H1 (cell line): Measurements from ENCODE around the gene LRCH1. TPM values are rescaled to one million over a fixed set of nuclear protein-coding genes. Genes with fewer than 3 reads are reported as not detected.

Experiments
- CTCF ChIA-PET: fragments of 300-600 bp; sonication (Branson Sonifier 250); formaldehyde crosslinking; loops from one replicate; lab custom pipeline; 2021; ENCODE audit not compliant: partially characterized antibody; lab: Charles Lee
- POLR2A ChIA-PET: fragments of 300-600 bp; sonication (Branson Sonifier 250); formaldehyde crosslinking; loops from one replicate; lab custom pipeline; 2021; ENCODE audit warnings: inconsistent platforms; ENCODE audit not compliant: partially characterized antibody; lab: Charles Lee
- DNase-seq, 2 experiments: peaks; one replicate each; pipeline versions ENCODE4 v3.0.0 to v3.0.0-alpha.2; 2010 to 2022; ENCODE audit warnings: low spot score in 2 of 2, low read depth in 1 of 2, mixed read lengths in 1 of 2
- FAIRE-seq: peaks from 2 replicates; lab custom pipeline; 2011; peaks lifted over from hg19 to GRCh38; lab: Jason Lieb, UNC
- H2AFZ ChIP-seq: 2 replicates; pipeline ENCODE4 v1.8.1; 2012; ENCODE audit warnings: low read length, inconsistent platforms
- H2AK5ac ChIP-seq: 2 replicates; pipeline ENCODE4 v1.6.1; 2013; ENCODE audit warnings: low read depth, low read length
- H2BK120ac ChIP-seq: replicated peaks from 2 replicates; pipeline ENCODE3; 2013; ENCODE audit warnings: low read depth, low read length, inconsistent platforms
- H2BK12ac ChIP-seq: 2 replicates; pipeline ENCODE4 v1.6.1; 2013; ENCODE audit warnings: low read depth, low read length
- H2BK15ac ChIP-seq: 2 replicates; pipeline ENCODE4 v1.6.1; 2013; ENCODE audit warnings: low read length
- H2BK20ac ChIP-seq: 2 replicates; pipeline ENCODE4 v1.6.1; 2013; ENCODE audit warnings: low read length
- H2BK5ac ChIP-seq: 2 replicates; pipeline ENCODE4 v1.6.1; 2013; ENCODE audit warnings: low read depth, low read length
- H3K14ac ChIP-seq: 2 replicates; pipeline ENCODE4 v1.6.1; 2013; ENCODE audit warnings: inconsistent platforms; ENCODE audit not compliant: insufficient read length
- H3K18ac ChIP-seq: 2 replicates; pipeline ENCODE4 v1.6.1; 2013; ENCODE audit warnings: low read length; ENCODE audit errors: extremely low read depth
- H3K23ac ChIP-seq: 2 replicates; pipeline ENCODE4 v1.6.1; 2013; ENCODE audit warnings: inconsistent platforms; ENCODE audit not compliant: insufficient read length
- H3K23me2 ChIP-seq: 2 replicates; pipeline ENCODE4 v1.6.1; 2013; ENCODE audit warnings: low read depth, low read length
- H3K27ac ChIP-seq: 2 replicates; pipeline ENCODE4 v1.6.1; 2011; ENCODE audit warnings: low read depth, low read length, inconsistent platforms
- H3K27me3 ChIP-seq, 4 experiments: replicated peaks in 1 of 4; 1 replicate in 1 of 4; 2 replicates in 3 of 4; pipeline versions ENCODE4 v1.6.1 to v1.8.1; 2011 to 2013; ENCODE audit warnings: low read length in 3 of 4, mild to moderate bottlenecking in 3 of 4, inconsistent platforms in 2 of 4, mixed read lengths in 2 of 4, moderate library complexity in 1 of 4; ENCODE audit not compliant: control insufficient read depth in 3 of 4, insufficient read depth in 3 of 4; ENCODE audit errors: extremely low read depth in 1 of 4
- H3K36me3 ChIP-seq, 4 experiments: 2 replicates each; pipeline versions ENCODE4 v1.6.1 to v1.8.1; 2011 to 2013; ENCODE audit warnings: mild to moderate bottlenecking in 4 of 4, low read length in 3 of 4, moderate library complexity in 2 of 4, control low read depth in 1 of 4, inconsistent platforms in 1 of 4; ENCODE audit not compliant: insufficient read depth in 4 of 4, control insufficient read depth in 2 of 4
- H3K4ac ChIP-seq: replicated peaks from 2 replicates; pipeline ENCODE3; 2013; ENCODE audit warnings: low read length, low read depth, mixed read lengths, inconsistent platforms; ENCODE audit not compliant: insufficient read length
- H3K4me1 ChIP-seq, 4 experiments: replicated peaks in 1 of 4; 1 replicate in 1 of 4; 2 replicates in 3 of 4; pipeline versions ENCODE4 v1.6.1 to v1.8.1; 2011 to 2013; ENCODE audit warnings: low read length in 3 of 4, inconsistent platforms in 2 of 4, mixed read lengths in 1 of 4; ENCODE audit not compliant: insufficient read depth in 4 of 4, control insufficient read depth in 3 of 4
- H3K4me2 ChIP-seq, 2 experiments: 2 replicates each; pipeline versions ENCODE4 v1.6.1 to v1.8.1; 2011 to 2013; ENCODE audit warnings: low read depth in 2 of 2, low read length in 2 of 2, control low read depth in 1 of 2, inconsistent platforms in 1 of 2, mild to moderate bottlenecking in 1 of 2; ENCODE audit not compliant: insufficient read depth in 1 of 2
- H3K4me3 ChIP-seq, 4 experiments: fragments of 200-600, 300-600 bp in 1 of 4; sonication (generic), shearing (Covaris generic), sonication (Bioruptor Twin) in 1 of 4; 2 replicates each; pipeline versions ENCODE4 v1.5.1 to v1.8.1; 2011 to 2016; ENCODE audit warnings: low read length in 4 of 4, low read depth in 3 of 4, control low read depth in 2 of 4, inconsistent platforms in 2 of 4, mild to moderate bottlenecking in 2 of 4, mixed read lengths in 1 of 4, moderate library complexity in 1 of 4; ENCODE audit not compliant: insufficient read depth in 2 of 4; ENCODE audit errors: extremely low read depth in 1 of 4
- H3K56ac ChIP-seq: replicated peaks from 2 replicates; pipeline ENCODE3; 2013; ENCODE audit warnings: low read depth, mild to moderate bottlenecking, mixed read lengths, low read length, inconsistent platforms; ENCODE audit not compliant: insufficient read length
- H3K79me1 ChIP-seq: 2 replicates; pipeline ENCODE4 v1.6.1; 2013; ENCODE audit warnings: low read depth, low read length, control low read depth
- H3K79me2 ChIP-seq, 2 experiments: 2 replicates each; pipeline versions ENCODE4 v1.6.1 to v1.8.1; 2012 to 2013; ENCODE audit warnings: low read length in 2 of 2, mild to moderate bottlenecking in 2 of 2, inconsistent platforms in 1 of 2; ENCODE audit not compliant: insufficient read depth in 2 of 2, control insufficient read depth in 1 of 2
- H3K9ac ChIP-seq, 4 experiments: replicated peaks in 1 of 4; 1 replicate in 1 of 4; 2 replicates in 3 of 4; pipeline versions ENCODE4 v1.6.1 to v1.8.1; 2011 to 2013; ENCODE audit warnings: low read depth in 3 of 4, low read length in 3 of 4, control low read depth in 2 of 4, mild to moderate bottlenecking in 2 of 4, moderate library complexity in 2 of 4, inconsistent platforms in 1 of 4; ENCODE audit errors: extremely low read depth in 1 of 4
- H3K9me3 ChIP-seq, 2 experiments: 2 replicates each; pipeline versions ENCODE4 v1.6.1 to v1.8.1; 2012 to 2013; ENCODE audit warnings: mild to moderate bottlenecking in 2 of 2, moderate library complexity in 2 of 2, control low read depth in 1 of 2, inconsistent platforms in 1 of 2, low read depth in 1 of 2, low read length in 1 of 2, mixed read lengths in 1 of 2; ENCODE audit not compliant: insufficient read depth in 2 of 2
- H4K20me1 ChIP-seq, 2 experiments: replicated peaks in 1 of 2; 2 replicates each; pipeline versions ENCODE3 to v1.8.1; 2011 to 2013; ENCODE audit warnings: inconsistent platforms in 2 of 2, low read length in 2 of 2, mild to moderate bottlenecking in 1 of 2; ENCODE audit not compliant: insufficient read depth in 2 of 2, control insufficient read depth in 1 of 2
- H4K5ac ChIP-seq: 2 replicates; pipeline ENCODE4 v1.6.1; 2013; ENCODE audit warnings: low read length, low read depth, mixed read lengths, inconsistent platforms; ENCODE audit not compliant: insufficient read length
- H4K8ac ChIP-seq: 2 replicates; pipeline ENCODE4 v1.8.0; 2013; ENCODE audit warnings: mild to moderate bottlenecking, moderate library complexity, low read length, inconsistent platforms; ENCODE audit not compliant: insufficient read depth; ENCODE audit errors: extremely low read depth
- H4K91ac ChIP-seq: replicated peaks from 2 replicates; pipeline ENCODE3; 2013; ENCODE audit warnings: low read length, mixed read lengths, inconsistent platforms; ENCODE audit not compliant: insufficient read length
- BCL11A ChIP-seq, 2 experiments: IDR thresholded peaks; one replicate each; pipeline ENCODE4 v1.6.1; 2011; ENCODE audit warnings: low read depth in 2 of 2, low read length in 2 of 2, mild to moderate bottlenecking in 2 of 2
- CHD1 ChIP-seq: IDR thresholded peaks from 2 replicates; pipeline ENCODE4 v1.6.1; 2012; ENCODE audit warnings: low read depth, low read length, improper control_type of control experiment
- CREB1 ChIP-seq: IDR thresholded peaks from 2 replicates; pipeline ENCODE4 v1.6.1; 2012; ENCODE audit warnings: inconsistent platforms
- GTF2F1 ChIP-seq: IDR thresholded peaks from 2 replicates; pipeline ENCODE4 v1.6.1; 2012; ENCODE audit warnings: low read depth, low read length, improper control_type of control experiment, borderline replicate concordance
- MAFK ChIP-seq: IDR thresholded peaks from 2 replicates; pipeline ENCODE4 v1.6.1; 2012; ENCODE audit warnings: low read depth, mild to moderate bottlenecking, improper control_type of control experiment, low read length
- POU5F1 ChIP-seq: IDR thresholded peaks from 2 replicates; pipeline ENCODE4 v1.6.1; 2011; ENCODE audit warnings: low read depth, mild to moderate bottlenecking, low read length, moderate library complexity
- YY1 ChIP-seq: IDR thresholded peaks from 2 replicates; pipeline ENCODE4 v1.6.1; 2011; ENCODE audit warnings: low read depth, mild to moderate bottlenecking, low read length
- ZNF274 ChIP-seq: IDR thresholded peaks from 2 replicates; pipeline ENCODE4 v1.7.0; 2012; ENCODE audit warnings: low read length, borderline replicate concordance; ENCODE audit errors: extremely low read depth
- WGBS, 2 experiments: shearing (Covaris generic) in 1 of 2; methylation state at CpG; one replicate each; pipeline versions ENCODE4 v1.1.6 to v1.1.7; 2013 to 2015; ENCODE audit warnings: low lambda C conversion rate in 2 of 2, mixed read lengths in 2 of 2, inconsistent platforms in 1 of 2, low coverage in 1 of 2, missing lambda C conversion rate in 1 of 2; ENCODE audit not compliant: insufficient replicate concordance in 2 of 2, insufficient coverage in 1 of 2, insufficient read length in 1 of 2; ENCODE audit errors: extremely low coverage in 1 of 2, missing lambda C conversion rate in 1 of 2; 5-methylcytosine and 5-hydroxymethylcytosine counted together
- polyA plus RNA-seq, 7 experiments: library from polyadenylated mRNA; depleted of rRNA in 3 of 7; stranded (reverse) in 5 of 7; unstranded in 2 of 7; fragments of >200 nt in 5 of 7; fragments of 200-250 nt in 2 of 7; gene quantifications; 1 replicate in 5 of 7; 2 replicates in 1 of 7; 4 replicates in 1 of 7; pipeline versions ENCODE4 v1.2.1 to v1.2.3, GENCODE V29; 2011 to 2013; ENCODE audit warnings: missing spikeins in 2 of 7, mixed read lengths in 2 of 7
- total RNA-seq: library from RNA; stranded (reverse); fragmentation: NEBNext Ultra II Directional; extraction: Animal tissue kit (Norgen Biotek cat#: 25700); gene quantifications from 2 replicates; pipeline ENCODE4 v1.2.1, GENCODE V29; 2021
- TF ChIP-seq, protein P1 (sequence below), 3 experiments: IDR thresholded peaks; 1 replicate in 2 of 3; 2 replicates in 1 of 3; pipeline versions ENCODE4 v1.5.1 to v1.6.1; 2011; ENCODE audit warnings: low read length in 3 of 3, mild to moderate bottlenecking in 3 of 3, inconsistent platforms in 2 of 3, low read depth in 1 of 3, moderate library complexity in 1 of 3; ENCODE audit not compliant: insufficient read depth in 1 of 3; ENCODE audit errors: control extremely low read depth in 1 of 3
- TF ChIP-seq, protein P2 (sequence below): IDR thresholded peaks from 2 replicates; pipeline ENCODE4 v1.6.1; 2012; ENCODE audit warnings: low read length, inconsistent platforms

LRCH1 gene
- total and polyA plus RNA-seq, 2 of the 8 experiments (the other 6 are each of a cell fraction or from before 2014, with no cell fraction given): 3.0 to 10.1 TPM

DNA sequence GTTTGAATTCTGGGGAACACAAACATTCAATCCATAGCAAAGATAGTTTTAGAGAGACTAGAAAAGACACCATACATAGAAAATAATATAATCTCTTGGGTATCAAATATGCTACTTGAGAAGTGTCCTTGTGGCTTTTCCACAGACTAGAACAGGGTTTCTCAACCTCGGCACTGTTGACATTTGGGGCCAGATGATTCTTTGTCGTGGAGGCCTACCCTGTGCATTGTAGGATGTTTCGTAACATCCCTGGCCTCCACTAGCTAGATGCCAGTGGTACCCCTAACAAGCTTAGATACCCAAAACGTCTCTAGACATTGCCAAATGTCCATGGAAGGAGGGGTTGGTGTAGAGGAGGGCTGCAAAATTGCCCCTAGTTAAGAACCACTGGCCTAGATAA, 246.2 kb downstream of the LRCH1 start:
- 86% methylated on average over 4 of the region's 4 CpGs; no CpG with 5 or more reads in 1 of the 2 experiments for WGBS, 2 experiments
- H4K8ac ChIP-seq: no peak overlapping the region
- no peak overlapping the region for H3K4me3 ChIP-seq
- H2BK20ac ChIP-seq: no peak overlapping the region
- DNase-seq: no peak
- H4K91ac ChIP-seq: no peak overlapping the region
- H3K18ac ChIP-seq: no peak overlapping the region
- H3K9ac ChIP-seq: no peak overlapping the region
- H3K79me1 ChIP-seq: no peaks in the 10 kb centered on the region
- H3K4ac ChIP-seq: no peak overlapping the region
- POLR2A ChIA-PET: no interaction called here
- no peak overlapping the region for H2AFZ ChIP-seq
- no peaks in the 10 kb centered on the region for H3K36me3 ChIP-seq
- CTCF ChIA-PET: interaction anchor here (1.0 kb wide), 1 partner anchor 32 kb away, joined by 6 read pairs; no protein-coding TSS in a partner anchor
- H4K5ac ChIP-seq: no peak overlapping the region
- no peaks in the 10 kb centered on the region for H3K9me3 ChIP-seq
- no peak overlapping the region for H2BK5ac ChIP-seq
- no peak overlapping the region for H3K23ac ChIP-seq
- peaks cover 0 to 3% (median under 1%) of the 10 kb centered on the region in 4 experiments; a peak in 1 of 7 replicates for H3K4me1 ChIP-seq
- no peak overlapping the region for H3K27ac ChIP-seq
- no peaks in the 10 kb centered on the region; a peak in 1 of 7 replicates for H3K27me3 ChIP-seq
- H2BK12ac ChIP-seq: no peak overlapping the region
- no peak overlapping the region for H2BK15ac ChIP-seq
- H2BK120ac ChIP-seq: no peak overlapping the region
- no peak overlapping the region for H2AK5ac ChIP-seq
- no peak overlapping the region for H3K14ac ChIP-seq
- H3K4me2 ChIP-seq: no peak overlapping the region
- no peaks in the 10 kb centered on the region for H3K79me2 ChIP-seq
- H4K20me1 ChIP-seq: no peaks in the 10 kb centered on the region
- no peak overlapping the region for H3K56ac ChIP-seq
- peaks cover 4% of the 10 kb centered on the region; the same call in 1 of the 2 replicates for H3K23me2 ChIP-seq
- FAIRE-seq: no peak
- no peak for TF ChIP-seq POU5F1
- TF ChIP-seq YY1: no peak
- TF ChIP-seq, protein P1, sequence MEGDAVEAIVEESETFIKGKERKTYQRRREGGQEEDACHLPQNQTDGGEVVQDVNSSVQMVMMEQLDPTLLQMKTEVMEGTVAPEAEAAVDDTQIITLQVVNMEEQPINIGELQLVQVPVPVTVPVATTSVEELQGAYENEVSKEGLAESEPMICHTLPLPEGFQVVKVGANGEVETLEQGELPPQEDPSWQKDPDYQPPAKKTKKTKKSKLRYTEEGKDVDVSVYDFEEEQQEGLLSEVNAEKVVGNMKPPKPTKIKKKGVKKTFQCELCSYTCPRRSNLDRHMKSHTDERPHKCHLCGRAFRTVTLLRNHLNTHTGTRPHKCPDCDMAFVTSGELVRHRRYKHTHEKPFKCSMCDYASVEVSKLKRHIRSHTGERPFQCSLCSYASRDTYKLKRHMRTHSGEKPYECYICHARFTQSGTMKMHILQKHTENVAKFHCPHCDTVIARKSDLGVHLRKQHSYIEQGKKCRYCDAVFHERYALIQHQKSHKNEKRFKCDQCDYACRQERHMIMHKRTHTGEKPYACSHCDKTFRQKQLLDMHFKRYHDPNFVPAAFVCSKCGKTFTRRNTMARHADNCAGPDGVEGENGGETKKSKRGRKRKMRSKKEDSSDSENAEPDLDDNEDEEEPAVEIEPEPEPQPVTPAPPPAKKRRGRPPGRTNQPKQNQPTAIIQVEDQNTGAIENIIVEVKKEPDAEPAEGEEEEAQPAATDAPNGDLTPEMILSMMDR (IDR thresholded peaks at IDR 0.05; ENCODE audit: control extremely low read depth in 1 of 3, insufficient read depth in 1 of 3, low read depth in 1 of 3, low read length in 3 of 3): no peak
- no peak for TF ChIP-seq CREB1
- no peak for TF ChIP-seq GTF2F1
- no peak for TF ChIP-seq BCL11A (IDR thresholded peaks at IDR 0.05; ENCODE audit: low read depth in 2 of 2, low read length in 2 of 2)
- no peak for TF ChIP-seq ZNF274
- TF ChIP-seq MAFK: no peak
- no peak for TF ChIP-seq CHD1
- TF ChIP-seq, protein P2, sequence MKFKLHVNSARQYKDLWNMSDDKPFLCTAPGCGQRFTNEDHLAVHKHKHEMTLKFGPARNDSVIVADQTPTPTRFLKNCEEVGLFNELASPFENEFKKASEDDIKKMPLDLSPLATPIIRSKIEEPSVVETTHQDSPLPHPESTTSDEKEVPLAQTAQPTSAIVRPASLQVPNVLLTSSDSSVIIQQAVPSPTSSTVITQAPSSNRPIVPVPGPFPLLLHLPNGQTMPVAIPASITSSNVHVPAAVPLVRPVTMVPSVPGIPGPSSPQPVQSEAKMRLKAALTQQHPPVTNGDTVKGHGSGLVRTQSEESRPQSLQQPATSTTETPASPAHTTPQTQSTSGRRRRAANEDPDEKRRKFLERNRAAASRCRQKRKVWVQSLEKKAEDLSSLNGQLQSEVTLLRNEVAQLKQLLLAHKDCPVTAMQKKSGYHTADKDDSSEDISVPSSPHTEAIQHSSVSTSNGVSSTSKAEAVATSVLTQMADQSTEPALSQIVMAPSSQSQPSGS: no peak
